Smooth muscle cell (in vitro differentiated cells): ENCODE results near the gene EXOC6. TPM values are rescaled to one million over a fixed set of nuclear protein-coding genes. Genes with fewer than 3 reads are reported as not detected.

ENCODE experiments used
- DNase-seq: peaks from one replicate; lab custom pipeline; 2025; ENCODE audit not compliant: unreplicated experiment; lab: John Stamatoyannopoulos, UW
- H2AFZ ChIP-seq: fragments of 200-600 bp; sonication (generic); 2 replicates; pipeline ENCODE4 v1.6.0; 2016; ENCODE audit warnings: antibody characterized with exemption, low read depth, mild to moderate bottlenecking
- H3F3A ChIP-seq: fragments of 200-600 bp; sonication (generic); 2 replicates; pipeline ENCODE4 v1.6.0; 2017; ENCODE audit warnings: antibody characterized with exemption, low read depth
- H3K27ac ChIP-seq: fragments of 200-600 bp; sonication (generic); 2 replicates; pipeline ENCODE4 v1.5.1; 2016; ENCODE audit warnings: low read depth, mild to moderate bottlenecking
- H3K27me3 ChIP-seq: fragments of 200-600 bp; sonication (generic); 2 replicates; pipeline ENCODE4 v1.6.1; 2016; ENCODE audit warnings: low read depth, mild to moderate bottlenecking
- H3K36me3 ChIP-seq: fragments of 200-600 bp; sonication (generic); 2 replicates; pipeline ENCODE4 v1.5.1; 2016; ENCODE audit warnings: low read depth
- H3K4me1 ChIP-seq: fragments of 200-600 bp; sonication (generic); 2 replicates; pipeline ENCODE4 v1.5.1; 2016; ENCODE audit warnings: low read depth
- H3K4me2 ChIP-seq: fragments of 200-600 bp; sonication (generic); 2 replicates; pipeline ENCODE4 v1.6.0; 2016; ENCODE audit warnings: mild to moderate bottlenecking
- H3K4me3 ChIP-seq: fragments of 200-600 bp; sonication (generic); 2 replicates; pipeline ENCODE4 v1.5.1; 2016; ENCODE audit warnings: mild to moderate bottlenecking
- H3K79me2 ChIP-seq: fragments of 200-600 bp; sonication (generic); 2 replicates; pipeline ENCODE4 v1.6.0; 2016; ENCODE audit warnings: low read depth, mild to moderate bottlenecking
- H3K9ac ChIP-seq: fragments of 200-600 bp; sonication (generic); 2 replicates; pipeline ENCODE4 v1.6.0; 2016; ENCODE audit warnings: low read depth
- H3K9me3 ChIP-seq: fragments of 200-600 bp; sonication (generic); replicated peaks from 2 replicates; pipeline ENCODE4 v1.5.1; 2016; ENCODE audit warnings: low read depth
- H4K20me1 ChIP-seq: fragments of 200-600 bp; sonication (generic); 2 replicates; pipeline ENCODE4 v1.6.0; 2016; ENCODE audit warnings: low read depth
- WGBS: methylation state at CpG from one replicate; pipeline ENCODE4 v1.1.7; 2016; ENCODE audit warnings: low lambda C conversion rate; 5-methylcytosine and 5-hydroxymethylcytosine counted together
- polyA plus RNA-seq: library from polyadenylated mRNA; unstranded; fragments of >200 nt; fragmentation: Nextera tagmentation; extraction: Ambion mirVana; gene quantifications from 2 replicates; pipeline ENCODE4 v1.2.1, GENCODE V29; 2016
- total RNA-seq: library from RNA; depleted of rRNA; stranded (reverse); fragments of >200 nt; gene quantifications from 2 replicates; pipeline ENCODE4 v1.2.3, GENCODE V29; 2014
- TF ChIP-seq, protein P1 (sequence below): fragments of 200-600 bp; sonication (generic); IDR thresholded peaks from 2 replicates; pipeline ENCODE4 v1.5.1; 2017; ENCODE audit warnings: borderline replicate concordance, mild to moderate bottlenecking, antibody characterized with exemption; ENCODE audit not compliant: insufficient read depth, poor library complexity, severe bottlenecking

EXOC6 gene
- total and polyA plus RNA-seq, 2 experiments from 2014 or later: 1.7 to 5.2 TPM

DNA sequence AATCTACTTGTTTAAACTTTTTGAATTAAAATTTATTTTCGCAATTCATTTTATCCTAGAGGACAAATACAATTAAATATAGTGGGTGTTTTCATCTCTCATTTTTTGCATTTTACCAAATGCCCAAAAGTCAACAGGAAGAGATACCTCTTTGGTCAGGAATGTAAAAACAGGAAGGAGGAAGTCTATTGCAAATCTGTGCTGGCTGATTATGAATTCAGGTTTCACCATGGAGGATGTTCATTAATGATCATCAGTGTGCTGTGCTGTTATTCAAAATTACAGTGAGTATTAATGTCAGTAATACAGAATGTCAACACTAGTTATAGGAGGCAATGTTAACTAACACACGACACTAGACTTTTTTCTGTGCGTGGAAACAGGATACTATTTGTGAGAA is 24.7 kb downstream of the EXOC6 start:
- 97% methylated on average over 3 of the region's 3 CpGs for WGBS
- Histone ChIP-seq H3K9me3 (no peaks in the 10 kb centered on the region), H3K4me3 (no peak overlapping the region), H3K27me3 (peaks cover 3% of the 10 kb centered on the region), H3K4me1 (no peaks in the 10 kb centered on the region), H4K20me1 (no peaks in the 10 kb centered on the region), H3F3A (no peaks in the 10 kb centered on the region), H3K4me2 (no peak overlapping the region), H3K27ac (no peak overlapping the region), H3K9ac (no peak overlapping the region), H3K79me2 (no peaks in the 10 kb centered on the region), H2AFZ (no peak overlapping the region), H3K36me3 (no peaks in the 10 kb centered on the region)
- TF ChIP-seq, protein P1, sequence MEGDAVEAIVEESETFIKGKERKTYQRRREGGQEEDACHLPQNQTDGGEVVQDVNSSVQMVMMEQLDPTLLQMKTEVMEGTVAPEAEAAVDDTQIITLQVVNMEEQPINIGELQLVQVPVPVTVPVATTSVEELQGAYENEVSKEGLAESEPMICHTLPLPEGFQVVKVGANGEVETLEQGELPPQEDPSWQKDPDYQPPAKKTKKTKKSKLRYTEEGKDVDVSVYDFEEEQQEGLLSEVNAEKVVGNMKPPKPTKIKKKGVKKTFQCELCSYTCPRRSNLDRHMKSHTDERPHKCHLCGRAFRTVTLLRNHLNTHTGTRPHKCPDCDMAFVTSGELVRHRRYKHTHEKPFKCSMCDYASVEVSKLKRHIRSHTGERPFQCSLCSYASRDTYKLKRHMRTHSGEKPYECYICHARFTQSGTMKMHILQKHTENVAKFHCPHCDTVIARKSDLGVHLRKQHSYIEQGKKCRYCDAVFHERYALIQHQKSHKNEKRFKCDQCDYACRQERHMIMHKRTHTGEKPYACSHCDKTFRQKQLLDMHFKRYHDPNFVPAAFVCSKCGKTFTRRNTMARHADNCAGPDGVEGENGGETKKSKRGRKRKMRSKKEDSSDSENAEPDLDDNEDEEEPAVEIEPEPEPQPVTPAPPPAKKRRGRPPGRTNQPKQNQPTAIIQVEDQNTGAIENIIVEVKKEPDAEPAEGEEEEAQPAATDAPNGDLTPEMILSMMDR: no peak
- DNase-seq: no peak

DNA sequence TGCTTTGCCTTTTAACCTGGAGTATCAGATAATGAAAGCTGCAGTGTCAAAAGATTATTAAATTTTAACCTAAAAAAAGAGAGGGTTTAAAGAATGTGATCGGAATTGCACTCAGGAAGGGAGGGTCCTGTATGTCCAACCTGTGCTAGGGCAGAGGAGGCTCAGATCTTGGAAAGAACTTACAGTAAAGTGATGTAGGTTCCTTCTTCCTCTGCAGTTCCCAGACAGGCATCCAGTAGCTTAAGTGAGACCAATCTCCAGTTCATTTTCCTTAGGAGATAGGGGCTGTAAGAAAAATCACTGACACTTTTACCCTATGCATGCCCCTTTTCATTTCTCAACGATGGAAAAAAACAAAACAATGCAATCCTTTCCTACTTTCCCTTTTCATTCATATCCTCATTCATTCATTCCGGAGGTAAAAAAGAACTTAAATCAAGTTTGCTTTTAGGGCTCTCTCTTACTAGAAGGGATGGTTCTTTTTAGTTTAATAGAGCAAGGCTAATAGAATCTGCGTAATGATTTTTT is 28.3 kb downstream of the EXOC6 start:
- no peak overlapping the region for H3K9ac ChIP-seq
- H3K27me3 ChIP-seq: peaks cover 11% of the 10 kb centered on the region
- no peaks in the 10 kb centered on the region for H3K4me1 ChIP-seq
- no peak overlapping the region for H3K4me2 ChIP-seq
- no peak overlapping the region for H3K27ac ChIP-seq
- DNase-seq: no peak
- H3F3A ChIP-seq: no peaks in the 10 kb centered on the region
- TF ChIP-seq, protein P1: no peak
- 73% methylated on average over 4 of the region's 4 CpGs for WGBS
- no peaks in the 10 kb centered on the region for H4K20me1 ChIP-seq
- H2AFZ ChIP-seq: no peak overlapping the region
- H3K9me3 ChIP-seq: no peaks in the 10 kb centered on the region
- H3K36me3 ChIP-seq: no peaks in the 10 kb centered on the region
- no peaks in the 10 kb centered on the region for H3K79me2 ChIP-seq
- H3K4me3 ChIP-seq: no peak overlapping the region

GRCh38 chr10:92880233-92880861 is 32.0 kb downstream of the EXOC6 start:
- Histone ChIP-seq H3K4me3 (no peak overlapping the region), H3K4me1 (no peaks in the 10 kb centered on the region), H3K36me3 (no peaks in the 10 kb centered on the region), H3K9ac (no peak overlapping the region), H3K27ac (no peak overlapping the region), H2AFZ (no peak overlapping the region), H3K9me3 (no peaks in the 10 kb centered on the region), H3K79me2 (no peaks in the 10 kb centered on the region), H3K4me2 (no peak overlapping the region), H3K27me3 (peaks cover 11% of the 10 kb centered on the region), H3F3A (no peaks in the 10 kb centered on the region), H4K20me1 (no peaks in the 10 kb centered on the region)
- TF ChIP-seq, protein P1: peak; percentile 53
- no peak for DNase-seq
- 46% methylated on average over 4 of the region's 4 CpGs for WGBS

DNA sequence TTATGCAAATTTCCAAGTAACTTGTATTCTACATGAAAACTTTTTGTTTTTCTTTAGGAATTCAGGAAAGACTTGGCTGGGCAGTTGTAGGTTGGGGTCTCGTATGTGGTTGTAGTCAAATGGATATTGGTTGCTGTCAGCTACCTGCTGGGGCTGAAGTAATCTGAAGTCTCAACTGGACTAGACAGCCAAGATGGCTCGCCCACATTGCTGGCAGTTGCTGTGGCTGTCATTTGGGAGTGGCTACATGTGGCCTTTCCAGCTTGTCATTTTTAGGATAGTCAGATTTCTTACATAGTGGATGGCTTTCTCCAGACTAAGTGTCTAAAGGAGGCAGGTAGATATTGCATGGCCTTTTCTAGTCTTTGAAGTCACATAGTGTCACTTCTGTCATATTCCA is 32.6 kb downstream of the EXOC6 start:
- DNase-seq: no peak
- Histone ChIP-seq H3K36me3 (no peaks in the 10 kb centered on the region), H3K9ac (no peak overlapping the region), H3K79me2 (no peaks in the 10 kb centered on the region), H3F3A (no peaks in the 10 kb centered on the region), H2AFZ (no peak overlapping the region), H3K4me1 (no peaks in the 10 kb centered on the region), H4K20me1 (no peaks in the 10 kb centered on the region), H3K27ac (no peak overlapping the region), H3K4me3 (no peak overlapping the region), H3K27me3 (peaks cover 11% of the 10 kb centered on the region), H3K9me3 (no peaks in the 10 kb centered on the region), H3K4me2 (no peak overlapping the region)
- TF ChIP-seq, protein P1: no peak
- WGBS: 65% methylated on average over 2 of the region's 2 CpGs
